Fibroblast of lung (primary cell): ENCODE measurements around the gene TNIP1. TPM values are rescaled to one million over a fixed set of nuclear protein-coding genes. Genes with fewer than 3 reads are reported as not detected.

Experiments
- DNase-seq, 2 donors: peaks; one replicate each; pipeline versions ENCODE4 v3.0.0 to v3.0.0-alpha.2; 2010; ENCODE audit warnings: low read depth in 2 of 2
- H2AFZ ChIP-seq: 2 replicates; pipeline ENCODE4 v1.5.1; 2012; ENCODE audit warnings: low read length, control low read depth, inconsistent platforms
- H3K27ac ChIP-seq: 2 replicates; pipeline ENCODE4 v1.5.1; 2011; ENCODE audit warnings: low read length, control low read depth; ENCODE audit not compliant: insufficient read depth
- H3K27me3 ChIP-seq: 2 replicates; pipeline ENCODE4 v1.5.1; 2011; ENCODE audit warnings: mild to moderate bottlenecking, low read length; ENCODE audit not compliant: control insufficient read depth, insufficient read depth
- H3K36me3 ChIP-seq: 2 replicates; pipeline ENCODE4 v1.5.1; 2011; ENCODE audit warnings: low read length; ENCODE audit not compliant: control insufficient read depth, insufficient read depth
- H3K4me1 ChIP-seq: 2 replicates; pipeline ENCODE4 v1.5.1; 2011; ENCODE audit warnings: low read length; ENCODE audit not compliant: control insufficient read depth, insufficient read depth; ENCODE audit errors: extremely low read depth
- H3K4me2 ChIP-seq: 2 replicates; pipeline ENCODE4 v1.5.1; 2011; ENCODE audit warnings: low read length, control low read depth; ENCODE audit not compliant: insufficient read depth; ENCODE audit errors: extremely low read depth
- H3K4me3 ChIP-seq, 4 experiments: fragments of 200-600 bp in 1 of 4; sonication (generic) in 1 of 4; replicated peaks in 1 of 4; 2 replicates each; pipeline ENCODE4 v1.5.1; 2011 to 2016; ENCODE audit warnings: low read length in 4 of 4, low read depth in 3 of 4, mild to moderate bottlenecking in 3 of 4, control low read depth in 2 of 4, inconsistent platforms in 1 of 4, mixed read lengths in 1 of 4; ENCODE audit not compliant: insufficient read depth in 1 of 4; ENCODE audit errors: control extremely low read depth in 1 of 4
- H3K79me2 ChIP-seq: 2 replicates; pipeline ENCODE4 v1.5.1; 2012; ENCODE audit warnings: mild to moderate bottlenecking, low read length, inconsistent platforms; ENCODE audit not compliant: control insufficient read depth, insufficient read depth
- H3K9ac ChIP-seq: 2 replicates; pipeline ENCODE4 v1.5.1; 2011; ENCODE audit warnings: mild to moderate bottlenecking, low read length, control low read depth; ENCODE audit not compliant: insufficient read depth
- H3K9me3 ChIP-seq: 2 replicates; pipeline ENCODE4 v1.5.1; 2012; ENCODE audit warnings: low read depth, low read length; ENCODE audit not compliant: control insufficient read depth, insufficient read depth
- H4K20me1 ChIP-seq: 2 replicates; pipeline ENCODE4 v1.5.1; 2011; ENCODE audit warnings: low read length; ENCODE audit not compliant: control insufficient read depth, insufficient read depth; ENCODE audit errors: extremely low read depth
- CTCF ChIP-seq, 2 donors: IDR thresholded peaks in 1 of 2; conservative IDR thresholded peaks in 1 of 2; 1 replicate in 1 of 2; 2 replicates in 1 of 2; pipeline ENCODE4 v1.5.1; 2011 to 2012; ENCODE audit warnings: low read length in 2 of 2, control low read depth in 1 of 2, inconsistent platforms in 1 of 2, low read depth in 1 of 2, mild to moderate bottlenecking in 1 of 2
- EZH2 ChIP-seq: IDR thresholded peaks from 2 replicates; pipeline ENCODE4 v1.5.1; 2012; ENCODE audit warnings: low read length, control low read depth, mild to moderate bottlenecking; ENCODE audit errors: missing control alignments
- polyA plus RNA-seq, 2 donors: library from polyadenylated mRNA; depleted of rRNA in 1 of 2; stranded (reverse) in 1 of 2; unstranded in 1 of 2; fragments of >200 nt; gene quantifications; 2 replicates each; pipeline ENCODE4 v1.2.1, GENCODE V29; 2011 to 2012; ENCODE audit warnings: missing spikeins in 1 of 2
- total RNA-seq: library from RNA; depleted of rRNA; stranded (reverse); fragments of >200 nt; gene quantifications from 2 replicates; pipeline ENCODE4 v1.2.1, GENCODE V29; 2014

TNIP1 gene
- total and polyA plus RNA-seq, 2 donors (not counting 1 experiment from before 2014, with no cell fraction given): 47.2 to 59.1 TPM

GRCh38 chr5:151086192-151086869 is 5.5 kb upstream of the TNIP1 start:
- Histone ChIP-seq H4K20me1 (no peaks in the 10 kb centered on the region), H3K4me1 (peaks cover 9% of the 10 kb centered on the region), H3K79me2 (no peaks in the 10 kb centered on the region), H3K4me3 (no peak overlapping the region), H3K27me3 (no peaks in the 10 kb centered on the region), H3K9me3 (no peaks in the 10 kb centered on the region), H2AFZ (no peak overlapping the region), H3K36me3 (no peaks in the 10 kb centered on the region), H3K27ac (no peak overlapping the region), H3K4me2 (no peak overlapping the region), H3K9ac (no peak overlapping the region)
- TF ChIP-seq EZH2 (no peak), CTCF (conservative IDR thresholded peaks at IDR 0.05 in 1 of 2, IDR thresholded peaks at IDR 0.05 in 1 of 2; ENCODE audit: low read depth in 1 of 2, low read length in 2 of 2) (no peak)
- no peak for DNase-seq

DNA sequence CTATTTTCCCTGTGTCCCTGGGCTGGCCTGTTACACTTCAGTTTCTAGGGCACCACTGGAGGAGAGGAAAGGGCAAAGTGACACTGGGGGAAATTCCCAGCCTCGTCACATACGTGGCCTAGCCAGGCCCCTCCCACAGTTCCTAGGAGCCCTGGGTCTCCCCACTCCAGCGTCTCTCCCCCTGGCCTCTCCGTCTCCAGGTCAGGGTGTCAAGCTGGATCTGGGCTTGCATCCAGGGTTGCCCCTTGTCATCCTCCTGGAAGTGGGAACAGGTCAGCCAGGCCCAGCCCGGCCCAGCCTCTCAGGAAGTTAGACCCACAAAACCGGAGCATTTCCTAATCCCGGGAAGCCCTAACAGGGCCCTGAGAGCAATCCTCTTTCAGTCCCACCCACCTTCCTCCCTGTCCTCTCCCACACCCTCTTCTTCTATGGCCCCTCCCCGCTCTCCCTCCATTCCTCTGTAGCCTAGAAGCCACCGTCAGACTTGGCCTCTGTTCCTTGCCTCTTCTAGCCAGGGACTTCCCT is 4.7 kb upstream of the TNIP1 start:
- H3K4me1 ChIP-seq: peaks cover 10% of the 10 kb centered on the region
- TF ChIP-seq CTCF (conservative IDR thresholded peaks at IDR 0.05 in 1 of 2, IDR thresholded peaks at IDR 0.05 in 1 of 2; ENCODE audit: low read depth in 1 of 2, low read length in 2 of 2) (no peak), EZH2 (no peak)
- H3K27ac ChIP-seq: no peak overlapping the region
- H3K4me3 ChIP-seq: no peak overlapping the region
- H3K36me3 ChIP-seq: no peaks in the 10 kb centered on the region
- no peak overlapping the region for H3K4me2 ChIP-seq
- no peaks in the 10 kb centered on the region for H4K20me1 ChIP-seq
- H3K9me3 ChIP-seq: no peaks in the 10 kb centered on the region
- H3K27me3 ChIP-seq: no peaks in the 10 kb centered on the region
- peak overlapping the region; percentile 13 for H2AFZ ChIP-seq
- no peak overlapping the region for H3K9ac ChIP-seq
- no peaks in the 10 kb centered on the region for H3K79me2 ChIP-seq
- DNase-seq: no peak

GRCh38 chr5:151084363-151084762 is 3.5 kb upstream of the TNIP1 start:
- no peak overlapping the region for H3K4me3 ChIP-seq
- H3K4me1 ChIP-seq: peaks cover 12% of the 10 kb centered on the region
- H3K4me2 ChIP-seq: no peak overlapping the region
- no peak overlapping the region for H3K9ac ChIP-seq
- H3K36me3 ChIP-seq: no peaks in the 10 kb centered on the region
- H3K27ac ChIP-seq: no peak overlapping the region
- no peak for TF ChIP-seq EZH2
- no peak for TF ChIP-seq CTCF (conservative IDR thresholded peaks at IDR 0.05 in 1 of 2, IDR thresholded peaks at IDR 0.05 in 1 of 2; ENCODE audit: low read depth in 1 of 2, low read length in 2 of 2)
- H3K27me3 ChIP-seq: no peaks in the 10 kb centered on the region
- H4K20me1 ChIP-seq: no peaks in the 10 kb centered on the region
- no peaks in the 10 kb centered on the region for H3K79me2 ChIP-seq
- H2AFZ ChIP-seq: no peak overlapping the region
- DNase-seq: no peak
- no peaks in the 10 kb centered on the region for H3K9me3 ChIP-seq
